ENCODE results near the gene FUS.
"Not testable (repeated sequence)": the region's sequence is repeated elsewhere in the genome, so short reads cannot be mapped to it uniquely, and the experiment has no call there.

Gene FUS

GRCh38 chr16:31144418-31144817, 35.5 kb upstream of the FUS start:
- DNase-seq, result not testable (repeated sequence)

GRCh38 chr16:31145398-31145990, 34.4 kb upstream of the FUS start:
- DNase-seq, result no peak

GRCh38 chr16:31147574-31147973, 32.4 kb upstream of the FUS start:
- no peak for DNase-seq

- DNase-seq, result no peak
These were observed 31.6 kb upstream of the FUS start for GRCh38 chr16:31148281-31148728.

- DNase-seq, result no peak
These were observed 31.0 kb upstream of the FUS start for GRCh38 chr16:31148896-31149295.

- DNase-seq, result no peak
These were observed 30.6 kb upstream of the FUS start for GRCh38 chr16:31149332-31149731.

- DNase-seq, result no peak
These were observed 29.7 kb upstream of the FUS start, which contains the start of gene PRSS36 for GRCh38 chr16:31149894-31150890. Gene PRSS36 (minus strand): TSS chr16:31150066. CDS start chr16:31150035, 31 bp downstream.

GRCh38 chr16:31150976-31151375, 29.0 kb upstream of the FUS start:
- not testable (repeated sequence) for DNase-seq

- no peak for DNase-seq
These were observed 22.8 kb upstream of the FUS start for GRCh38 chr16:31157136-31157535.

GRCh38 chr16:31167315-31167714, 12.6 kb upstream of the FUS start:
- DNase-seq, result no peak

GRCh38 chr16:31168848-31169247, 11.1 kb upstream of the FUS start:
- DNase-seq, result no peak

GRCh38 chr16:31170048-31170447, 9.9 kb upstream of the FUS start:
- not testable (repeated sequence) for DNase-seq

- no peak for DNase-seq
These were observed 2.8 kb upstream of the FUS start for GRCh38 chr16:31177136-31177535.

GRCh38 chr16:31179219-31179746, 656 bp upstream of the FUS start:
- DNase-seq, result no peak

- no peak for DNase-seq
These were observed 1.3 kb downstream of the FUS start for GRCh38 chr16:31181102-31181830.

- DNase-seq, result no peak
These were observed 2.5 kb downstream of the FUS start for GRCh38 chr16:31182391-31182790.

- no peak for DNase-seq
These were observed 3.8 kb downstream of the FUS start for GRCh38 chr16:31183432-31184428.

- no peak for DNase-seq
These were observed 4.9 kb downstream of the FUS start for GRCh38 chr16:31184888-31185287.

GRCh38 chr16:31185339-31185738, 5.4 kb downstream of the FUS start:
- DNase-seq, result no peak

GRCh38 chr16:31186176-31186575, 6.2 kb downstream of the FUS start:
- no peak for DNase-seq

GRCh38 chr16:31186930-31187807, 7.2 kb downstream of the FUS start:
- no peak for DNase-seq
